Ovary (tissue), 9 donors: ENCODE results near the gene GMPPB. TPM values are rescaled to one million over a fixed set of nuclear protein-coding genes. Genes with fewer than 3 reads are reported as not detected.

Source experiments
- DNase-seq, 5 donors: peaks; one replicate each; pipeline ENCODE4 v3.0.0-alpha.2; 2019 to 2020
- H3K27ac ChIP-seq, 2 donors: fragments of 200-600 bp; one replicate each; pipeline versions ENCODE4 v1.5.1 to v1.8.0; 2019 to 2022
- H3K27me3 ChIP-seq: fragments of 200-600 bp; one replicate; pipeline ENCODE4 v1.8.0; 2022
- H3K36me3 ChIP-seq: fragments of 200-600 bp; sonication (generic); one replicate; pipeline ENCODE4 v1.5.1; 2019
- H3K4me1 ChIP-seq: one replicate; pipeline ENCODE4 v1.8.1; 2013; ENCODE audit warnings: mild to moderate bottlenecking, moderate library complexity; ENCODE audit not compliant: insufficient read depth
- H3K4me3 ChIP-seq: fragments of 200-600 bp; sonication (generic); one replicate; pipeline ENCODE4 v1.5.1; 2017
- H3K9me3 ChIP-seq, 2 donors: fragments of 200-600 bp in 1 of 2; sonication (generic) in 1 of 2; one replicate each; pipeline versions ENCODE4 v1.5.1 to v1.8.1; 2013 to 2019; ENCODE audit warnings: mild to moderate bottlenecking in 1 of 2, moderate library complexity in 1 of 2
- EP300 ChIP-seq: sonication (generic); formaldehyde crosslinking; IDR thresholded peaks from one replicate; pipeline ENCODE4 v1.6.1; 2017; ENCODE audit warnings: antibody characterized with exemption
- POLR2A ChIP-seq: fragments of 450-650 bp; IDR thresholded peaks from one replicate; pipeline ENCODE4 v1.6.1; 2017; ENCODE audit warnings: antibody characterized with exemption, mild to moderate bottlenecking, moderate library complexity
- WGBS, 3 donors: extraction: QIAGEN DNeasy Blood & Tissue Kit in 1 of 3; methylation state at CpG; one replicate each; pipeline versions ENCODE4 v1.1.5 to v1.1.7; 2013 to 2017; 5-methylcytosine and 5-hydroxymethylcytosine counted together
- intact Hi-C, 4 donors: fragments of 100-400 bp; cut with DNase I; formaldehyde crosslinking; loops; one replicate each; pipeline versions ENCODE4 v1.11.0 to v1.15.1; 2022 to 2023
- polyA plus RNA-seq, 2 donors: library from polyadenylated mRNA; stranded (reverse); fragments of 200-250 nt in 1 of 2; fragments of 350-450 nt in 1 of 2; fragmentation: Illumina TruSeq in 1 of 2; extraction: RNeasy Lipid Tissue Mini Kit (QIAGEN cat#74804) in 1 of 2; gene quantifications; one replicate each; pipeline ENCODE4 v1.2.3, GENCODE V29; 2013 to 2014
- total RNA-seq, 7 donors: library from RNA; depleted of rRNA in 2 of 7; stranded (reverse); fragments of >200 nt in 2 of 7; fragmentation: NEBNext Ultra II Directional in 3 of 7; extraction: Animal tissue kit (Norgen Biotek cat#: 25700) in 3 of 7; gene quantifications; one replicate each; pipeline versions ENCODE4 v1.1.0 to v1.2.4, GENCODE V29; 2016 to 2023
- TF ChIP-seq, protein P1 (sequence below), 3 donors: fragments of 450-650 bp in 2 of 3; fragments of 200-600 bp in 1 of 3; IDR thresholded peaks; one replicate each; pipeline versions ENCODE4 v1.5.1 to v1.8.0; 2016 to 2022; ENCODE audit warnings: antibody characterized with exemption in 3 of 3, mild to moderate bottlenecking in 1 of 3
- donor health status: DM: no; HTN: no; CAD: no; lungs with moderate emphysema.
- donor health status: DM: no; HTN: no; CAD: no.
- donor health status: Bipolar disorder and iron deficiency.
- donor health status: DM: yes; HTN: yes; CAD: no.
- donor health status: DM: no; HTN: no; CAD: no.
- donor health status: DM: yes; HTN: yes; CAD: no.

GMPPB gene
- total and polyA plus RNA-seq, 9 donors: 4.7 to 38.5 (median 25.7) TPM

- no peak for TF ChIP-seq EP300
- TF ChIP-seq POLR2A: no peak
- TF ChIP-seq, protein P1, sequence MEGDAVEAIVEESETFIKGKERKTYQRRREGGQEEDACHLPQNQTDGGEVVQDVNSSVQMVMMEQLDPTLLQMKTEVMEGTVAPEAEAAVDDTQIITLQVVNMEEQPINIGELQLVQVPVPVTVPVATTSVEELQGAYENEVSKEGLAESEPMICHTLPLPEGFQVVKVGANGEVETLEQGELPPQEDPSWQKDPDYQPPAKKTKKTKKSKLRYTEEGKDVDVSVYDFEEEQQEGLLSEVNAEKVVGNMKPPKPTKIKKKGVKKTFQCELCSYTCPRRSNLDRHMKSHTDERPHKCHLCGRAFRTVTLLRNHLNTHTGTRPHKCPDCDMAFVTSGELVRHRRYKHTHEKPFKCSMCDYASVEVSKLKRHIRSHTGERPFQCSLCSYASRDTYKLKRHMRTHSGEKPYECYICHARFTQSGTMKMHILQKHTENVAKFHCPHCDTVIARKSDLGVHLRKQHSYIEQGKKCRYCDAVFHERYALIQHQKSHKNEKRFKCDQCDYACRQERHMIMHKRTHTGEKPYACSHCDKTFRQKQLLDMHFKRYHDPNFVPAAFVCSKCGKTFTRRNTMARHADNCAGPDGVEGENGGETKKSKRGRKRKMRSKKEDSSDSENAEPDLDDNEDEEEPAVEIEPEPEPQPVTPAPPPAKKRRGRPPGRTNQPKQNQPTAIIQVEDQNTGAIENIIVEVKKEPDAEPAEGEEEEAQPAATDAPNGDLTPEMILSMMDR (IDR thresholded peaks at IDR 0.05): no peak
- no peak overlapping the region for H3K4me3 ChIP-seq
- no peaks in the 10 kb centered on the region for H3K9me3 ChIP-seq
- no peaks in the 10 kb centered on the region for H3K36me3 ChIP-seq
- no peak overlapping the region for H3K27ac ChIP-seq
- no peak for DNase-seq
- H3K4me1 ChIP-seq: no peaks in the 10 kb centered on the region
- WGBS, 3 donors: 79 to 81% (median 80%) methylated on average over 9 of the region's 9 CpGs
- H3K27me3 ChIP-seq: no peaks in the 10 kb centered on the region
- intact Hi-C loops: loop anchor here in 1 of 4 donors (10.0 kb wide), 1 partner anchor 198 kb away; the partner anchor contains the start of gene MST1R
Observed at GRCh38 chr3:49706456-49707112, 17.2 kb downstream of the GMPPB start.

GRCh38 chr3:49705390-49705960 lies 18.3 kb downstream of the GMPPB start:
- no peaks in the 10 kb centered on the region for H3K36me3 ChIP-seq
- no peaks in the 10 kb centered on the region for H3K4me1 ChIP-seq
- no peaks in the 10 kb centered on the region for H3K9me3 ChIP-seq
- DNase-seq: no peak
- TF ChIP-seq POLR2A (no peak), EP300 (no peak)
- TF ChIP-seq, protein P1 (IDR thresholded peaks at IDR 0.05): no peak
- 85 to 88% (median 86%) methylated on average over 14 to 17 of the region's 17 CpGs for WGBS, 3 donors
- no peaks in the 10 kb centered on the region for H3K27me3 ChIP-seq
- intact Hi-C loops: loop anchor here in 1 of 4 donors (10.0 kb wide), 1 partner anchor 199 kb away; the partner anchor contains the start of gene MST1R
- no peak overlapping the region for H3K27ac ChIP-seq
- no peak overlapping the region for H3K4me3 ChIP-seq

DNA sequence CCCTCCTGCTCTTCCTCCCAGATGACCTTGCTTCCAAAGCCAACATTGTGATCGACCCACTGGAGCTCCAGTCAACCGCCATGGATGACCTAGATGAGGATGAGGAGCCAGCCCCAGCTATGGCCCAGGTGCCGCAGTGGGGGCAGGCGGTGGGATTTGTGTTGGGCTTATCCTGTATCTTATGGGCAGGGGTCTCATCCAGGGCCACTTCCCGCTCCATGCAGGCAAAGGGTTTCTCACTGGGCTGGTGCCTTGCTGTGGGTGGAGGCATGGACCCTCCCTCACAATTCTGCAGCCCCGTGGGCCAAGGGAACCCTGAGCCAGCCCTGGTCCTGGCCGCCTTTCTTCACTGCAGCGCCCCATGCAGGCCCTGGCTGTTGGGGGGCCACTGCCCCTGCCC lies 19.1 kb downstream of the GMPPB start:
- Histone ChIP-seq H3K4me3 (no peak overlapping the region), H3K9me3 (no peaks in the 10 kb centered on the region), H3K36me3 (no peaks in the 10 kb centered on the region), H3K27ac (no peak overlapping the region), H3K27me3 (no peaks in the 10 kb centered on the region), H3K4me1 (no peaks in the 10 kb centered on the region)
- DNase-seq: no peak
- 88 to 91% (median 90%) methylated on average over 8 of the region's 8 CpGs for WGBS, 3 donors
- intact Hi-C loops: loop anchor here in 1 of 4 donors (10.0 kb wide), 1 partner anchor 200 kb away; the partner anchor contains the start of gene MST1R
- TF ChIP-seq, protein P1 (IDR thresholded peaks at IDR 0.05): no peak
- no peak for TF ChIP-seq POLR2A
- TF ChIP-seq EP300: no peak

DNA sequence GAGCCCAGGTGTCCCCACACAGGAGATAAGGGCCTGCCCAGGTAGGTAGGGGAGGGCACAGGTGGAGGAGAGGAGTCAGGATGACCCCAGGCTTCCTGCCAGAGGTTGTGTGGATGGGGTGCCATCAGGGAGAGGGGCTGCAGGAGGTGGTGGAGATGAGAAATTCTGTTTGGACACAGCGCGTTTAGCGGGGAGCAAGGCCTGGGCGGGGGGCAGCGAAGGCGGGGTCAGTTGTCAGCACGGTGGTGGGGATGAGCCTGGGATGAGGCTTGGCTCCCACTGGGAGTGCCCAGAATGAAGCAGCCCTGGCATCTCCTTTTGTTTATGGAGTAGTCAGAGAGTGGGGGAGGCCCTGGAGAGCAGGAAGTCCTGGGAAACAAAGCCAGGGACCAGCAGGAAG lies 19.8 kb downstream of the GMPPB start:
- DNase-seq: no peak
- Histone ChIP-seq H3K27ac (no peak overlapping the region), H3K4me3 (no peak overlapping the region), H3K4me1 (no peaks in the 10 kb centered on the region), H3K27me3 (no peaks in the 10 kb centered on the region), H3K9me3 (no peaks in the 10 kb centered on the region), H3K36me3 (no peaks in the 10 kb centered on the region)
- WGBS, 3 donors: 84 to 85% (median 85%) methylated on average over 7 of the region's 7 CpGs
- TF ChIP-seq POLR2A (no peak), EP300 (no peak)
- TF ChIP-seq, protein P1 (IDR thresholded peaks at IDR 0.05): no peak
- intact Hi-C loops: loop anchor here in 1 of 4 donors (10.0 kb wide), 1 partner anchor 201 kb away; the partner anchor contains the start of gene MST1R
